ENCODE data around the gene GPATCH4.

The GPATCH4 gene

GRCh38 chr1:156586892-156587477 lies 14.3 kb downstream of the GPATCH4 start:
- no peak for TF ChIP-seq CTCF (IDR thresholded peaks at IDR 0.05; ENCODE audit: low read depth, low read length, missing control alignments)
- no peak for DNase-seq (ENCODE audit: extremely low read depth, low read depth)

GRCh38 chr1:156586323-156586722 lies 15.0 kb downstream of the GPATCH4 start:
- TF ChIP-seq CTCF (IDR thresholded peaks at IDR 0.05; ENCODE audit: low read depth, low read length, missing control alignments), result no peak
- no peak overlapping the region for H3K4me3 ChIP-seq (replicated peaks; ENCODE audit: low read depth, low read length)
- DNase-seq (ENCODE audit: extremely low read depth, low read depth), result no peak

More at GRCh38 chr1:156586892-156587477, 14.3 kb downstream of the GPATCH4 start:
- H3K4me3 ChIP-seq (replicated peaks; ENCODE audit: low read depth, low read length), result no peak overlapping the region

- TF ChIP-seq CTCF (IDR thresholded peaks at IDR 0.05; ENCODE audit: low read depth, low read length, missing control alignments), result peak; percentile 49
- H3K4me3 ChIP-seq (replicated peaks; ENCODE audit: low read depth, low read length), result no peak overlapping the region
- DNase-seq (ENCODE audit: extremely low read depth, low read depth), result no peak
These were observed 16.5 kb downstream of the GPATCH4 start for GRCh38 chr1:156584813-156585212.

- peak; percentile 85 for TF ChIP-seq CTCF (IDR thresholded peaks at IDR 0.05; ENCODE audit: low read depth, low read length, missing control alignments)
These were observed 17.3 kb downstream of the GPATCH4 start for GRCh38 chr1:156583821-156584622.

GRCh38 chr1:156582388-156583017 lies 18.8 kb downstream of the GPATCH4 start:
- no peak for TF ChIP-seq CTCF (IDR thresholded peaks at IDR 0.05; ENCODE audit: low read depth, low read length, missing control alignments)
- DNase-seq (ENCODE audit: extremely low read depth, low read depth), result no peak
- H3K4me3 ChIP-seq (replicated peaks; ENCODE audit: low read depth, low read length), result no peak overlapping the region

More at GRCh38 chr1:156583821-156584622, 17.3 kb downstream of the GPATCH4 start:
- DNase-seq (ENCODE audit: extremely low read depth, low read depth), result peak; percentile 59
- no peak overlapping the region for H3K4me3 ChIP-seq (replicated peaks; ENCODE audit: low read depth, low read length)

- no peak for DNase-seq (ENCODE audit: extremely low read depth, low read depth)
- no peak overlapping the region for H3K4me3 ChIP-seq (replicated peaks; ENCODE audit: low read depth, low read length)
- no peak for TF ChIP-seq CTCF (IDR thresholded peaks at IDR 0.05; ENCODE audit: low read depth, low read length, missing control alignments)
These were observed 19.5 kb downstream of the GPATCH4 start for GRCh38 chr1:156581661-156582387.
